Thoracic aorta (tissue), 2 donors: ENCODE measurements around the gene G6PC3. TPM values are rescaled to one million over a fixed set of nuclear protein-coding genes. Genes with fewer than 3 reads are reported as not detected.

Source experiments
- ATAC-seq: fragments of 150-250 bp; one replicate; pipeline ENCODE4 v1.8.0; 2017; ENCODE audit warnings: low read depth; ENCODE audit not compliant: insufficient number of reproducible peaks, low FRiP score
- DNase-seq: peaks from one replicate; pipeline ENCODE4 v3.0.0-alpha.2; 2020; ENCODE audit warnings: low spot score
- H3K27ac ChIP-seq, 2 donors: fragments of 200-600 bp; sonication (generic); 1 replicate in 1 of 2; 2 replicates in 1 of 2; pipeline ENCODE4 v1.5.1; 2016; ENCODE audit warnings: mild to moderate bottlenecking in 2 of 2, moderate library complexity in 2 of 2
- H3K27me3 ChIP-seq: fragments of 200-600 bp; sonication (generic); replicated peaks from 2 replicates; pipeline ENCODE4 v1.6.0; 2016; ENCODE audit warnings: mild to moderate bottlenecking; ENCODE audit not compliant: insufficient read depth
- H3K36me3 ChIP-seq: fragments of 200-600 bp; sonication (generic); one replicate; pipeline ENCODE4 v1.5.1; 2016
- H3K4me1 ChIP-seq, 2 donors: fragments of 200-600 bp; sonication (generic); 1 replicate in 1 of 2; 2 replicates in 1 of 2; pipeline versions ENCODE4 v1.5.1 to v1.6.0; 2016; ENCODE audit warnings: low read depth in 2 of 2, mild to moderate bottlenecking in 1 of 2; ENCODE audit not compliant: control insufficient read depth in 1 of 2
- H3K4me3 ChIP-seq: fragments of 200-600 bp; sonication (generic); 2 replicates; pipeline ENCODE4 v1.5.1; 2016; ENCODE audit warnings: mild to moderate bottlenecking
- H3K9me3 ChIP-seq: fragments of 200-600 bp; sonication (generic); 2 replicates; pipeline ENCODE4 v1.5.1; 2016
- total RNA-seq, 2 donors: library from RNA; depleted of rRNA; stranded (reverse); fragments of >200 nt; gene quantifications; one replicate each; pipeline versions ENCODE4 v1.1.0 to v1.2.3, GENCODE V29; 2016
- TF ChIP-seq, protein P1 (sequence below): fragments of 200-600 bp; sonication (generic); IDR thresholded peaks from one replicate; pipeline ENCODE4 v1.5.1; 2019; ENCODE audit warnings: antibody characterized with exemption

The G6PC3 gene
- total RNA-seq, 2 donors from 2014 or later, result 26.4 to 54.6 TPM

DNA sequence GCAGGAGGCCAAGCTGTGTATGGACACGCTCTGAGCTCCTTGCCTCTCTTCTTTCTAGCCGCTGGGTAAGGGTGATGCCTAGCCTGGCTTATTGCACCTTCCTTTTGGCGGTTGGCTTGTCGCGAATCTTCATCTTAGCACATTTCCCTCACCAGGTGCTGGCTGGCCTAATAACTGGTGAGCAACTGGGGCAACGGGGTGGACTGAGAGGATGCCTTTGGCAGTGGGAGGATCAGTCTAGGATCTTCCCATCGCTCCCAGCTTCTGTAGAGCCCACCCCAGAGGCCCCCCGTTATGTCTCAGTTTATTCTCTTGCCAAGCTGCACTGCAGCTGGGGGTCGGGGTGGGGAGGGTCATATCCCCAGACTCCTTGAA, 4.4 kb downstream of the G6PC3 start:
- H3K9me3 ChIP-seq, result no peaks in the 10 kb centered on the region
- no peak for DNase-seq
- H3K4me1 ChIP-seq, result peaks cover 13 to 24% of the 10 kb centered on the region in 2 donors
- ATAC-seq, result no peak
- no peak overlapping the region for H3K27ac ChIP-seq
- H3K4me3 ChIP-seq, result no peak overlapping the region
- no peaks in the 10 kb centered on the region for H3K27me3 ChIP-seq
- TF ChIP-seq, protein P1, sequence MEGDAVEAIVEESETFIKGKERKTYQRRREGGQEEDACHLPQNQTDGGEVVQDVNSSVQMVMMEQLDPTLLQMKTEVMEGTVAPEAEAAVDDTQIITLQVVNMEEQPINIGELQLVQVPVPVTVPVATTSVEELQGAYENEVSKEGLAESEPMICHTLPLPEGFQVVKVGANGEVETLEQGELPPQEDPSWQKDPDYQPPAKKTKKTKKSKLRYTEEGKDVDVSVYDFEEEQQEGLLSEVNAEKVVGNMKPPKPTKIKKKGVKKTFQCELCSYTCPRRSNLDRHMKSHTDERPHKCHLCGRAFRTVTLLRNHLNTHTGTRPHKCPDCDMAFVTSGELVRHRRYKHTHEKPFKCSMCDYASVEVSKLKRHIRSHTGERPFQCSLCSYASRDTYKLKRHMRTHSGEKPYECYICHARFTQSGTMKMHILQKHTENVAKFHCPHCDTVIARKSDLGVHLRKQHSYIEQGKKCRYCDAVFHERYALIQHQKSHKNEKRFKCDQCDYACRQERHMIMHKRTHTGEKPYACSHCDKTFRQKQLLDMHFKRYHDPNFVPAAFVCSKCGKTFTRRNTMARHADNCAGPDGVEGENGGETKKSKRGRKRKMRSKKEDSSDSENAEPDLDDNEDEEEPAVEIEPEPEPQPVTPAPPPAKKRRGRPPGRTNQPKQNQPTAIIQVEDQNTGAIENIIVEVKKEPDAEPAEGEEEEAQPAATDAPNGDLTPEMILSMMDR, result no peak
- H3K36me3 ChIP-seq, result peaks cover 46% of the 10 kb centered on the region

GRCh38 chr17:44075598-44076293, 5.2 kb downstream of the G6PC3 start:
- Histone ChIP-seq H3K36me3 (peaks cover 55% of the 10 kb centered on the region), H3K4me3 (no peak overlapping the region), H3K27me3 (no peaks in the 10 kb centered on the region), H3K4me1 (peaks cover 10 to 20% of the 10 kb centered on the region in 2 donors), H3K9me3 (no peaks in the 10 kb centered on the region), H3K27ac (no peak overlapping the region)
- no peak for DNase-seq
- no peak for ATAC-seq
- TF ChIP-seq, protein P1, result no peak

GRCh38 chr17:44076716-44077594, 6.4 kb downstream of the G6PC3 start:
- TF ChIP-seq, protein P1, result no peak
- Histone ChIP-seq H3K4me3 (no peak overlapping the region), H3K9me3 (no peaks in the 10 kb centered on the region), H3K4me1 (peaks cover 2 to 14% of the 10 kb centered on the region in 2 donors), H3K27ac (peak overlapping the region in 1 of 2 donors; percentile 16), H3K27me3 (no peaks in the 10 kb centered on the region), H3K36me3 (peaks cover 62% of the 10 kb centered on the region)
- DNase-seq, result no peak
- no peak for ATAC-seq

DNA sequence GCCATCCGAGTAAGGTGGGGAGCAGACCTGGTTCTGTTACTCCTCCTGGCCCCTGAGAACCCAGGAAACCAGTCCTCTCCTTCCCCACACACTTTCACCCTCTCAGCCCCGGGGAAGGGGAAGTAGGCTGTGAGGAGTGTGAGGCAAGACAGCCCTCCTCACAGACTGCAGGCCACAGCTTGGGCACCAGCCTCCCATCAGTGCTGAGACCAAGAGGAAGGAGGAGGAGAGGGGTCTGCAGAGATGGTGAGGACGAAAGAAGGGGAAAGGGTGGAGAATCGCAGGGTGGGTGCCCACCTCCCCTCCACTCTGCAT, 7.0 kb downstream of the G6PC3 start:
- Histone ChIP-seq H3K27ac (peak overlapping the region in 1 of 2 donors; percentile 16), H3K36me3 (peaks cover 68% of the 10 kb centered on the region), H3K4me1 (peaks cover 0 to 8% of the 10 kb centered on the region in 2 donors), H3K27me3 (no peaks in the 10 kb centered on the region), H3K4me3 (no peak overlapping the region), H3K9me3 (no peaks in the 10 kb centered on the region)
- TF ChIP-seq, protein P1, result no peak
- no peak for DNase-seq
- ATAC-seq, result no peak

DNA sequence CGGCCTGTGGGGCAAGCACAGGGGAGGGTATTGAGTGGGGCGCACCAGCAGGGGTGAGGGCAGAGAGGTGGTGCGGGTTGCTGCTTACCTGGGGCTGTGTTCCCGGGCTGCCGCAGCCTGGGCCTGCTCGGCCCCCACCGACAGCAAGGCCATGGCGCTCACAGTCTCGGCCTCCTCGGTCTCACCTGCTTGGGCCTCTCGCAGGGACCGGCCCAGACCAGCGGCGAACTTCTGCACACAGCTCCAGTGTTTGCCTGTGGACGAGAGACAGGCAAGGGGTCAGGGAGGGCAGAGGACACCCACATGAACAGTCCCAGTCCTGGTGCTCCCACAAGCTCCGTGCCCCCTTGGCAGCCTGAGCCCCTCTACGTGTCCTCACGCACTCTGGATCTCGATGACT, 7.9 kb downstream of the G6PC3 start:
- TF ChIP-seq, protein P1, result no peak
- peaks cover 77% of the 10 kb centered on the region for H3K36me3 ChIP-seq
- ATAC-seq, result no peak
- no peaks in the 10 kb centered on the region for H3K27me3 ChIP-seq
- DNase-seq, result no peak
- H3K4me3 ChIP-seq, result no peak overlapping the region
- no peaks in the 10 kb centered on the region for H3K9me3 ChIP-seq
- no peak overlapping the region for H3K27ac ChIP-seq
- H3K4me1 ChIP-seq, result no peaks in the 10 kb centered on the region
